Mammary microvascular endothelial cell (primary cell): ENCODE measurements around the gene SOX11. TPM values are rescaled to one million over a fixed set of nuclear protein-coding genes. Genes with fewer than 3 reads are reported as not detected.

Experiments
- total RNA-seq: library from RNA; depleted of rRNA; stranded (reverse); fragments of >200 nt; gene quantifications from 2 replicates; pipeline ENCODE4 v1.2.3, GENCODE V29; 2015

The SOX11 gene
- not detected in 2 replicates for total RNA-seq

DNA sequence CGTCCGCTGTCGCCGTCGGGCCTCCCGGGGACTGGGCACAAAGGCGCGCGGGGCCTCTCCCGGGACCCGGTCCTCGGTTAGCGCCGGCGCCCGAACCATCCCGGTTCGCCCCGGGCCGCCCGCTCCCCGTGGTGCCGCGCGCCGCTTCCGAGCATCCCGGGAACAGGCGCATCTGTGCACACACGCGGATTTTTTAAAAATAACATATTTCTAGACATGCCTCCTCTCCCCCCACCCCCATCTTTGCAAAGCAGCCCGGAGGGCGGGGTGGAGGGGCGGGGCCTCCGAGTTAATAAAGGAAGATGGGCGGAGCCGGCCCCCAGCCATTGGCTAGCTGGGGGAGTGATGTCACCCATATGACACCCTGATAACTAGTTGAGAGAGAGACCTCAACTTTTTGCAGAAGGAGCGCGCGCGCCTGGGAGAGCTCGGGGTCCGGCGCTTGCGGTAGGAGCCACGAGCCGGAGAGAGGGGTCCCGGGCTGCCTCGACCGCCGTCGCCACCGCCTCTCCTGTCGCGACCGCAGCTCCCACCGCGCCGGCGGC is at the start of gene SOX11:
Gene SOX11, plus strand, starts transcription at position 400 of the 545 bp plus-strand sequence. CDS start 338 bp downstream, outside the sequence.

